Measurements from ENCODE around the gene TNFAIP3. TPM values are rescaled to one million over a fixed set of nuclear protein-coding genes. Genes with fewer than 3 reads are reported as not detected.

TNFAIP3 gene
- total and polyA plus RNA-seq, 2 donors (not counting 1 experiment from before 2014, with no cell fraction given), result 86.2 to 92.0 TPM

DNA sequence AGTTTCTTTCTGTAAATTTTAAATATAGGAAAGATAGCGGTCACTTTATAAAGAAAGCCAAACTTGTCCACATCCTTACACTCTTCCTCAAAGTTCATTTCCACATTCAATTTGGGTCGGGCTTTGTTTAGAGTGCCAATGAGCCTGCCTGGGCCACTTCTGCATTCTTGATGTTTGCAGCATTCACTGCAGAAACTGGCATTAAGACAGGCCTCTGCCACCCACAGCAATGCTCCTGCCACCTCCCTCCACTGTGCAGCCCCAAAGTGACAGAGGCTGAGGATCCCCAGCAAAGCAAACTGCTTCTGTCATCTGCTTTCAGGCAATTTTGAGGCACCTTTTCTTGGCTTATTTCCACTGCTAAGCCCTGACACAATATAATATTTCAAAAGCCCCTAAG lies 61.2 kb downstream of the TNFAIP3 start:
- Histone ChIP-seq H4K20me1 (ENCODE audit: control insufficient read depth, insufficient read depth, low read length, poor library complexity, severe bottlenecking) (no peaks in the 10 kb centered on the region), H3K4me2 (replicated peaks; ENCODE audit: low read depth, low read length, poor library complexity, severe bottlenecking) (peak overlapping the region; percentile 70), H3K4me3 (ENCODE audit: control extremely low read depth in 1 of 5, extremely low read depth in 1 of 5, insufficient read depth in 1 of 5, low read depth in 2 of 5, low read length in 4 of 5) (peak overlapping the region in 1 of 5 experiments; percentile 56), H3K36me3 (replicated peaks in 1 of 2; ENCODE audit: control extremely low read depth in 1 of 2, control insufficient read depth in 1 of 2, extremely low read depth in 1 of 2, insufficient read depth in 2 of 2, low read length in 1 of 2) (no peaks in the 10 kb centered on the region), H2AFZ (ENCODE audit: insufficient read depth, low read depth, low read length, poor library complexity, severe bottlenecking) (peak overlapping the region; percentile 29), H3K4me1 (ENCODE audit: control insufficient read depth in 2 of 2, insufficient read depth in 2 of 2, low read length in 2 of 2) (peaks cover 32 to 37% of the 10 kb centered on the region in 2 donors), H3K27me3 (replicated peaks in 1 of 4; ENCODE audit: control extremely low read depth in 1 of 4, control insufficient read depth in 3 of 4, insufficient read depth in 4 of 4, low read length in 3 of 4) (no peaks in the 10 kb centered on the region), H3K9ac (ENCODE audit: low read length) (peak overlapping the region; percentile 43), H3K79me2 (ENCODE audit: control insufficient read depth, insufficient read depth, low read length) (no peaks in the 10 kb centered on the region), H3K27ac (ENCODE audit: low read length in 2 of 2) (peak overlapping the region; percentile 84 to 87), H3K9me3 (ENCODE audit: control extremely low read depth in 1 of 3, control insufficient read depth in 2 of 3, insufficient read depth in 1 of 3, low read length in 2 of 3) (no peaks in the 10 kb centered on the region)
- Mint-ChIP-seq H3K27me3 (no peaks in the 10 kb centered on the region), H3K4me1 (peaks cover 40% of the 10 kb centered on the region), H3K4me3 (peak overlapping the region; percentile 58), H3K9me3 (ENCODE audit: insufficient read depth) (no peaks in the 10 kb centered on the region), H3K27ac (peak overlapping the region; percentile 76)
- ChIA-PET CTCF (interaction anchor here (0.7 to 1.5 kb wide), 9 partner anchors 11 to 220 kb away, joined by 3 to 8 read pairs (median 5); partner anchors contain the start of gene TNFAIP3), POLR2A (interaction anchor here (1.0 to 2.3 kb wide), 3 partner anchors 11 to 61 kb away, joined by 3 to 9 read pairs (median 4); partner anchors contain the start of gene TNFAIP3)
- intact Hi-C loops (cut with micrococcal nuclease), result loop anchor here (1.0 to 5.0 kb wide), 2 partner anchors 12 to 61 kb away; partner anchors contain the start of gene TNFAIP3
- peak; percentile 67 for DNase-seq
- 0% methylated on average over 1 of the region's 2 CpGs for WGBS (ENCODE audit: insufficient coverage)
- ATAC-seq (ENCODE audit: low read depth), result peak; percentile 57
- no peak for TF ChIP-seq EZH2 (IDR thresholded peaks at IDR 0.05; ENCODE audit: borderline replicate concordance, insufficient read depth, low read depth, low read length, poor library complexity, severe bottlenecking)
- TF ChIP-seq, protein P1, sequence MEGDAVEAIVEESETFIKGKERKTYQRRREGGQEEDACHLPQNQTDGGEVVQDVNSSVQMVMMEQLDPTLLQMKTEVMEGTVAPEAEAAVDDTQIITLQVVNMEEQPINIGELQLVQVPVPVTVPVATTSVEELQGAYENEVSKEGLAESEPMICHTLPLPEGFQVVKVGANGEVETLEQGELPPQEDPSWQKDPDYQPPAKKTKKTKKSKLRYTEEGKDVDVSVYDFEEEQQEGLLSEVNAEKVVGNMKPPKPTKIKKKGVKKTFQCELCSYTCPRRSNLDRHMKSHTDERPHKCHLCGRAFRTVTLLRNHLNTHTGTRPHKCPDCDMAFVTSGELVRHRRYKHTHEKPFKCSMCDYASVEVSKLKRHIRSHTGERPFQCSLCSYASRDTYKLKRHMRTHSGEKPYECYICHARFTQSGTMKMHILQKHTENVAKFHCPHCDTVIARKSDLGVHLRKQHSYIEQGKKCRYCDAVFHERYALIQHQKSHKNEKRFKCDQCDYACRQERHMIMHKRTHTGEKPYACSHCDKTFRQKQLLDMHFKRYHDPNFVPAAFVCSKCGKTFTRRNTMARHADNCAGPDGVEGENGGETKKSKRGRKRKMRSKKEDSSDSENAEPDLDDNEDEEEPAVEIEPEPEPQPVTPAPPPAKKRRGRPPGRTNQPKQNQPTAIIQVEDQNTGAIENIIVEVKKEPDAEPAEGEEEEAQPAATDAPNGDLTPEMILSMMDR (IDR thresholded peaks at IDR 0.05), result no peak

DNA sequence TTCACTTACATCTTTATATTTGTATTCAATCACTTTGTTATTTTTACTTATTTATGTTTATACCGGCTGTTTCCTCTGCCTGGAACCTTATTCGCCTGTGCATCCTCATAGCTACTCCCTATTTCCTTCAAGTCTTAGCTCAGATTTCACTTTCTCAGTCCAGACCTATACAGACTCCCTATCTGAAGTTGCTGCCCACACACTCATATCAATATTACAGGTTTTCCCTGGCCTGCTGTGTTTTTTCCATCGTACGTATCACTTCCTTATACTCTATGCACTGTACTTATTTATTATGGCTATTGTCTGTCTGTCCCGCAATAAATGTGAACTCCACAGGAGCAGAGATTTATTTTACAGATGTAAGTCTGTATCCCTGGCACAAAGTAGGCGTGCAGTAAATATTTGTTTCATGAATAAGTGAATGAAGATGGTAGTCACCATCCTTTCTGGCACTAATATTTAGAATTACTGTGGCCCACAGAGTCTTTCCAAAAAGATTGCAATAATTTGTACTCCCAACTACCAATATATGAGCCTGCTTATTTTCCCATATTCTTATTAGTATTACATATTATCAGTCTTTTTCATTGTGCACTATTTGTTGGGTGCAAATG lies 64.9 kb downstream of the TNFAIP3 start:
- no peak overlapping the region for H3K27ac ChIP-seq (ENCODE audit: low read length in 2 of 2)
- no peak overlapping the region for H2AFZ ChIP-seq (ENCODE audit: insufficient read depth, low read depth, low read length, poor library complexity, severe bottlenecking)
- ATAC-seq (ENCODE audit: low read depth), result no peak
- H3K9me3 ChIP-seq (ENCODE audit: control extremely low read depth in 1 of 3, control insufficient read depth in 2 of 3, insufficient read depth in 1 of 3, low read length in 2 of 3), result no peaks in the 10 kb centered on the region
- Mint-ChIP-seq H3K27me3 (no peaks in the 10 kb centered on the region), H3K4me3 (no peak overlapping the region), H3K27ac (no peak overlapping the region), H3K9me3 (ENCODE audit: insufficient read depth) (no peaks in the 10 kb centered on the region), H3K4me1 (peaks cover 25% of the 10 kb centered on the region)
- no peak overlapping the region for H3K9ac ChIP-seq (ENCODE audit: low read length)
- H3K4me1 ChIP-seq (ENCODE audit: control insufficient read depth in 2 of 2, insufficient read depth in 2 of 2, low read length in 2 of 2), result peaks cover 21 to 24% of the 10 kb centered on the region in 2 donors
- no peaks in the 10 kb centered on the region for H3K27me3 ChIP-seq (replicated peaks in 1 of 4; ENCODE audit: control extremely low read depth in 1 of 4, control insufficient read depth in 3 of 4, insufficient read depth in 4 of 4, low read length in 3 of 4)
- ChIA-PET CTCF (no interaction called here), POLR2A (no interaction called here)
- 89% methylated on average over 2 of the region's 6 CpGs for WGBS (ENCODE audit: insufficient coverage)
- H3K4me2 ChIP-seq (replicated peaks; ENCODE audit: low read depth, low read length, poor library complexity, severe bottlenecking), result no peak overlapping the region
- H3K36me3 ChIP-seq (replicated peaks in 1 of 2; ENCODE audit: control extremely low read depth in 1 of 2, control insufficient read depth in 1 of 2, extremely low read depth in 1 of 2, insufficient read depth in 2 of 2, low read length in 1 of 2), result no peaks in the 10 kb centered on the region
- TF ChIP-seq, protein P1 (IDR thresholded peaks at IDR 0.05), result no peak
- no peak for TF ChIP-seq EZH2 (IDR thresholded peaks at IDR 0.05; ENCODE audit: borderline replicate concordance, insufficient read depth, low read depth, low read length, poor library complexity, severe bottlenecking)
- H3K4me3 ChIP-seq (ENCODE audit: control extremely low read depth in 1 of 5, extremely low read depth in 1 of 5, insufficient read depth in 1 of 5, low read depth in 2 of 5, low read length in 4 of 5), result no peak overlapping the region
- intact Hi-C loops (cut with micrococcal nuclease), result no loop called here
- no peak for DNase-seq
- no peaks in the 10 kb centered on the region for H3K79me2 ChIP-seq (ENCODE audit: control insufficient read depth, insufficient read depth, low read length)
- H4K20me1 ChIP-seq (ENCODE audit: control insufficient read depth, insufficient read depth, low read length, poor library complexity, severe bottlenecking), result no peaks in the 10 kb centered on the region
